Breast epithelium (tissue), 3 donors: ENCODE data around the gene TMEM143.

Experiments
- CTCF ChIP-seq, 3 donors: fragments of 450-650 bp; IDR thresholded peaks; one replicate each; pipeline ENCODE4 v1.5.1; 2016 to 2017; ENCODE audit warnings: antibody characterized with exemption in 3 of 3, mild to moderate bottlenecking in 3 of 3, moderate library complexity in 3 of 3
- POLR2AphosphoS5 ChIP-seq, 3 donors: sonication (generic); formaldehyde crosslinking; IDR thresholded peaks; one replicate each; pipeline ENCODE4 v1.6.1; 2017; ENCODE audit warnings: antibody characterized with exemption in 3 of 3

- TF ChIP-seq POLR2AphosphoS5 (IDR thresholded peaks at IDR 0.05): no peak
- no peak for TF ChIP-seq CTCF (IDR thresholded peaks at IDR 0.05)
Measured at GRCh38 chr19:48342414-48342738, 21.4 kb downstream of the TMEM143 start.
